Measurements from ENCODE around the gene TMF1.

- TF ChIP-seq GATA2 (IDR thresholded peaks at IDR 0.05; ENCODE audit: low read depth, low read length) (no peak), GATA3 (IDR thresholded peaks at IDR 0.05; ENCODE audit: low read depth, low read length) (no peak)
These were observed 32.4 kb upstream of the TMF1 start, which contains the start of gene ARL6IP5 for GRCh38 chr3:69084326-69085167.
